Loucy (cell line): ENCODE measurements around the gene ELOVL1.
A peak's percentile ranks its signal among the peaks of the same experiment; 100 is the strongest.

Experiments used
- H2AFZ ChIP-seq: fragments of 200-600 bp; sonication (generic); 2 replicates; pipeline ENCODE4 v1.6.0; 2016; ENCODE audit warnings: antibody characterized with exemption, mild to moderate bottlenecking, low read length, moderate library complexity
- H3F3A ChIP-seq: fragments of 200-600 bp; 2 replicates; pipeline ENCODE4 v1.6.0; 2016; ENCODE audit warnings: antibody characterized with exemption, low read depth, mild to moderate bottlenecking
- H3K27me3 ChIP-seq: fragments of 200-600 bp; sonication (generic); 2 replicates; pipeline ENCODE4 v1.6.1; 2014; ENCODE audit warnings: low read length, mild to moderate bottlenecking; ENCODE audit not compliant: insufficient read depth, poor library complexity, severe bottlenecking
- H3K36me3 ChIP-seq: fragments of 200-600 bp; sonication (generic); 2 replicates; pipeline ENCODE4 v1.6.1; 2016; ENCODE audit warnings: low read length; ENCODE audit not compliant: insufficient read depth
- H3K4me1 ChIP-seq: fragments of 200-600 bp; sonication (generic); 2 replicates; pipeline ENCODE4 v1.5.1; 2014; ENCODE audit warnings: low read length, mild to moderate bottlenecking; ENCODE audit not compliant: insufficient read depth, poor library complexity, severe bottlenecking
- H3K4me2 ChIP-seq: fragments of 200-600 bp; sonication (generic); 2 replicates; pipeline ENCODE4 v1.6.0; 2014; ENCODE audit warnings: antibody characterized with exemption, low read length, low read depth, mild to moderate bottlenecking; ENCODE audit not compliant: poor library complexity, severe bottlenecking
- H3K4me3 ChIP-seq: fragments of 200-600 bp; sonication (generic); 2 replicates; pipeline ENCODE4 v1.5.1; 2014; ENCODE audit warnings: low read length, mild to moderate bottlenecking, mixed read lengths; ENCODE audit not compliant: poor library complexity, severe bottlenecking
- H3K79me2 ChIP-seq: fragments of 200-600 bp; sonication (generic); 2 replicates; pipeline ENCODE4 v1.6.1; 2014; ENCODE audit warnings: low read length; ENCODE audit not compliant: insufficient read depth
- H3K9ac ChIP-seq: fragments of 200-600 bp; sonication (generic); 2 replicates; pipeline ENCODE4 v1.6.0; 2014; ENCODE audit warnings: mild to moderate bottlenecking, low read depth, low read length, moderate library complexity; ENCODE audit not compliant: poor library complexity, severe bottlenecking
- H3K9me2 ChIP-seq: fragments of 200-600 bp; sonication (generic); replicated peaks from 2 replicates; pipeline ENCODE4 v1.6.1; 2016; ENCODE audit warnings: low read depth, low read length, mixed read lengths
- H3K9me3 ChIP-seq: fragments of 200-600 bp; sonication (generic); 2 replicates; pipeline ENCODE4 v1.6.1; 2014; ENCODE audit warnings: mild to moderate bottlenecking, antibody characterized with exemption, low read length, low read depth; ENCODE audit not compliant: insufficient read depth
- H4K20me1 ChIP-seq: fragments of 200-600 bp; sonication (generic); 2 replicates; pipeline ENCODE4 v1.6.0; 2014; ENCODE audit warnings: antibody characterized with exemption, low read length, mild to moderate bottlenecking; ENCODE audit not compliant: insufficient read depth, poor library complexity, severe bottlenecking
- EZH2phosphoT487 ChIP-seq: fragments of 200-600 bp; IDR thresholded peaks from 2 replicates; pipeline ENCODE4 v1.6.1; 2018; ENCODE audit warnings: antibody characterized with exemption, mild to moderate bottlenecking, moderate library complexity, borderline replicate concordance
- TF ChIP-seq, protein P1 (sequence below): fragments of 200-600 bp; sonication (generic); conservative IDR thresholded peaks from 2 replicates; pipeline ENCODE4 v1.5.1; 2014; ENCODE audit warnings: mild to moderate bottlenecking, antibody characterized with exemption, low read length

ELOVL1 gene

DNA sequence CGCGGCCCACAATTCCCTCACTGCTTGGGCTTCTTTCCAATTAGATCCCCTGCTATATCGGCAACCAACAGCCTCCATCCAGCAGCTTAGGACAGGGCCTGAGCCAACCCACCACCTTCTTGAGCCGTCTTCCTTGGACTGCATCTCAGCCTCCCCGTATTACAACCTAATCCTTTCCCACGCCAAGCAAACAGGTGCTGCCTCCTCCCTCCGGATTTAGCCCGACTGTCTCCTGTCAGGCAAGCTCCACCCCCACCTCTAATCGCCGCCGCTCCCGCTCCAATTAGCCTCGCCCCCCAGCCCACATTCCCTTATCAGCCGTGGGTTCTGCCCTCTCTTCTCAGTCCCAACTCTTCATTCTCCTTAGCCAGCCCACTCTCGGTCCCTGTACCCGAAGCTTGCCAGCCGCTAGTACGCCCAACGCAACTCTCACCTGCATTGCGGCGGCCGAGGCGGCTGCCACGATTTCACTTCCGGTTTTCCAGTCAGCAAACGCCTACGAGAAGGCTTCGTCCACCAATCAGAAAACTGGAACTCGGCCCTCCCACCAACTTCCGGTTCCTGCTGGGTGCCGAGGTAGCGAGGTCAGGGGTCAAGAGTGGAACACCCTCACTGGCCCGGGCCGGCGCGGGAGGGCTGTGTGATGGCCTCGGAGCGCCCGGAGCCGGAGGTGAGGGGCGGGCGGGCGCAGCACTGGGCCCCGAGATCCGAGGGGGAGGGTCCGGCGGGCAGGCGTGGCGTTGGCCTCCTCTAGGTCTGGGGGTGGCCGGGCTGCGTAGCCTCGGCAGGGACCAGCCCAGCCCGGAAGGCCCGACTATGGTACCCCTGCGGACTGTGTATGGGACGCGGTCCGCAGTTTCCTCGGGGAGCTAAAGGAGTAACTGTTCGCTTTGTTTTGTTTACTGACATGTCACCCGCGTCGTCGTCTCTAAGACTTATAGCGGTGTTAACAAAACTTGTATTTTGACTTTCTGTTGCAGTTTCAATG lies 21.8 kb upstream of the ELOVL1 start, which contains the start of the genes MED8 and SZT2:
Gene MED8 (minus strand): TSS at position 475 of the 988 bp plus-strand sequence. CDS start 36 bp downstream, at position 439.
Gene SZT2 (plus strand): TSS at position 574 of the 988 bp plus-strand sequence. CDS start 70 bp downstream, at position 644.
- TF ChIP-seq, protein P1, sequence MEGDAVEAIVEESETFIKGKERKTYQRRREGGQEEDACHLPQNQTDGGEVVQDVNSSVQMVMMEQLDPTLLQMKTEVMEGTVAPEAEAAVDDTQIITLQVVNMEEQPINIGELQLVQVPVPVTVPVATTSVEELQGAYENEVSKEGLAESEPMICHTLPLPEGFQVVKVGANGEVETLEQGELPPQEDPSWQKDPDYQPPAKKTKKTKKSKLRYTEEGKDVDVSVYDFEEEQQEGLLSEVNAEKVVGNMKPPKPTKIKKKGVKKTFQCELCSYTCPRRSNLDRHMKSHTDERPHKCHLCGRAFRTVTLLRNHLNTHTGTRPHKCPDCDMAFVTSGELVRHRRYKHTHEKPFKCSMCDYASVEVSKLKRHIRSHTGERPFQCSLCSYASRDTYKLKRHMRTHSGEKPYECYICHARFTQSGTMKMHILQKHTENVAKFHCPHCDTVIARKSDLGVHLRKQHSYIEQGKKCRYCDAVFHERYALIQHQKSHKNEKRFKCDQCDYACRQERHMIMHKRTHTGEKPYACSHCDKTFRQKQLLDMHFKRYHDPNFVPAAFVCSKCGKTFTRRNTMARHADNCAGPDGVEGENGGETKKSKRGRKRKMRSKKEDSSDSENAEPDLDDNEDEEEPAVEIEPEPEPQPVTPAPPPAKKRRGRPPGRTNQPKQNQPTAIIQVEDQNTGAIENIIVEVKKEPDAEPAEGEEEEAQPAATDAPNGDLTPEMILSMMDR, result no peak
- no peak for TF ChIP-seq EZH2phosphoT487
- Histone ChIP-seq H3K9ac (peak within 1 kb of the TSS; percentile 93), H3K4me2 (peak within 1 kb of the TSS; percentile 91), H3K79me2 (peaks cover 41% of the 10 kb centered on the region), H3K9me2 (no peaks in the 10 kb centered on the region), H2AFZ (peak within 1 kb of the TSS; percentile 81), H3K27me3 (no peaks in the 10 kb centered on the region), H3K4me3 (peak within 1 kb of the TSS; percentile 85), H3K4me1 (peaks cover 25% of the 10 kb centered on the region), H3K9me3 (no peaks in the 10 kb centered on the region), H3K36me3 (peaks cover 24% of the 10 kb centered on the region; the same call in 1 of the 2 replicates), H3F3A (no peaks in the 10 kb centered on the region), H4K20me1 (peaks cover 10% of the 10 kb centered on the region)

DNA sequence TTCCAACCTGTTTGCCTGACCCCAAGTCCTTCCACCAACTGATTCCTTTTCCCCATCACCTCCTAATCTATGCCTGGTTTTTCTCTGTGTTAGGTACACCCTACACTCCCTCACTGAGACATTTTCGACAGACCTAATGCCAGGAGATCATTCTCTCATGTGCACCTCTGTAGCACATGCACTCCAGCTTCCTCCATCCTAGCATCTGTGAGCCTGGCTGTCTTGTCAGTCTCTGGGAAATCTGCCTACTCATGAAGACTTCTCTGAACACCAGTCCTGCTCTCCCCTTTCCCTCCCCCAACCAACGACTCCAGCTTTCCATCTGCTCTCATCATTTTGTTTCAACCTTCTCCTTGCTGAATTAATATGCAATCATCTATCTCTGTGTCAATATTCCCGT lies 20.8 kb upstream of the ELOVL1 start:
- peaks cover 33% of the 10 kb centered on the region; the same call in 1 of the 2 replicates for H3K36me3 ChIP-seq
- peak overlapping the region; percentile 93 for H3K9ac ChIP-seq
- no peak overlapping the region for H2AFZ ChIP-seq
- peak overlapping the region; percentile 85 for H3K4me3 ChIP-seq
- H3K4me2 ChIP-seq, result peak overlapping the region; percentile 91
- TF ChIP-seq EZH2phosphoT487, result no peak
- TF ChIP-seq, protein P1, result no peak
- H4K20me1 ChIP-seq, result peaks cover 10% of the 10 kb centered on the region
- no peaks in the 10 kb centered on the region for H3K9me2 ChIP-seq
- no peaks in the 10 kb centered on the region for H3F3A ChIP-seq
- peaks cover 25% of the 10 kb centered on the region for H3K4me1 ChIP-seq
- H3K27me3 ChIP-seq, result no peaks in the 10 kb centered on the region
- H3K9me3 ChIP-seq, result no peaks in the 10 kb centered on the region
- H3K79me2 ChIP-seq, result peaks cover 41% of the 10 kb centered on the region

- Histone ChIP-seq H3K79me2 (peaks cover 41% of the 10 kb centered on the region), H3K4me3 (peak overlapping the region; percentile 85), H4K20me1 (peaks cover 10% of the 10 kb centered on the region), H3K4me2 (peak overlapping the region; percentile 91), H3K36me3 (peaks cover 39% of the 10 kb centered on the region; the same call in 1 of the 2 replicates), H3K9me2 (no peaks in the 10 kb centered on the region), H3K27me3 (no peaks in the 10 kb centered on the region), H3K9ac (peak overlapping the region; percentile 93), H3K9me3 (no peaks in the 10 kb centered on the region), H3K4me1 (peaks cover 25% of the 10 kb centered on the region), H2AFZ (no peak overlapping the region), H3F3A (no peaks in the 10 kb centered on the region)
- TF ChIP-seq, protein P1, result no peak
- TF ChIP-seq EZH2phosphoT487, result no peak
Observed at GRCh38 chr1:43387976-43388599, 20.3 kb upstream of the ELOVL1 start.
